NCI-H1417 treated with DMSO at 0.1 percent for 48 hours (cell line): Measurements from ENCODE around the gene IDH2.

Experiments
- DNase-seq: peaks from one replicate; lab custom pipeline; 2025; lab: John Stamatoyannopoulos, UW

IDH2 gene

GRCh38 chr15:90063770-90064247 lies 38.5 kb downstream of the IDH2 start:
- DNase-seq = no peak

GRCh38 chr15:90062973-90063769 lies 39.1 kb downstream of the IDH2 start:
- DNase-seq = no peak

- peak; percentile 79 for DNase-seq
Measured at GRCh38 chr15:90062462-90062932, 39.8 kb downstream of the IDH2 start.

GRCh38 chr15:90062023-90062442 lies 40.2 kb downstream of the IDH2 start:
- DNase-seq = peak; percentile 60

- no peak for DNase-seq
Measured at GRCh38 chr15:90060797-90061196, 41.5 kb downstream of the IDH2 start.

GRCh38 chr15:90059208-90059985 lies 42.9 kb downstream of the IDH2 start:
- no peak for DNase-seq

- DNase-seq = no peak
Measured at GRCh38 chr15:90058775-90059174, 43.5 kb downstream of the IDH2 start.

GRCh38 chr15:90058308-90058707 lies 44.0 kb downstream of the IDH2 start:
- DNase-seq = no peak

GRCh38 chr15:90056529-90056928 lies 45.7 kb downstream of the IDH2 start:
- no peak for DNase-seq

GRCh38 chr15:90055182-90055581 lies 47.1 kb downstream of the IDH2 start:
- no peak for DNase-seq

GRCh38 chr15:90054618-90055097 lies 47.6 kb downstream of the IDH2 start:
- DNase-seq = peak; percentile 69

GRCh38 chr15:90053685-90054466 lies 48.4 kb downstream of the IDH2 start:
- no peak for DNase-seq

- DNase-seq = no peak
Measured at GRCh38 chr15:90051874-90052273, 50.4 kb downstream of the IDH2 start.

- DNase-seq = no peak
Measured at GRCh38 chr15:90049666-90050604, 52.3 kb downstream of the IDH2 start.

- no peak for DNase-seq
Measured at GRCh38 chr15:90049030-90049429, 53.2 kb downstream of the IDH2 start.

GRCh38 chr15:90047956-90048575 lies 54.2 kb downstream of the IDH2 start:
- DNase-seq = no peak

GRCh38 chr15:90046911-90047392 lies 55.3 kb downstream of the IDH2 start:
- no peak for DNase-seq

- DNase-seq = no peak
Measured at GRCh38 chr15:90046289-90046688, 56.0 kb downstream of the IDH2 start.

GRCh38 chr15:90044916-90045371 lies 57.3 kb downstream of the IDH2 start:
- DNase-seq = no peak

- DNase-seq = no peak
Measured at GRCh38 chr15:90044191-90044590, 58.1 kb downstream of the IDH2 start.
